Activated CD4-positive, CD25-positive, alpha-beta regulatory T cell treated with anti-CD3 and anti-CD28 coated beads, Interleukin-2, amount 50 U/mL, for 72 hours (primary cell): ENCODE results near the gene RNPS1.

Experiments
- DNase-seq: peaks from one replicate; pipeline ENCODE4 v3.0.0; 2021

RNPS1 gene

GRCh38 chr16:2210386-2211365, 57.2 kb downstream of the RNPS1 start, which contains the start of gene BRICD5:
BRICD5 (minus strand) TSS chr16:2210863; CDS start chr16:2210833, 30 bp downstream.
- no peak for DNase-seq

- DNase-seq = no peak
These were observed 58.0 kb downstream of the RNPS1 start for GRCh38 chr16:2210009-2210332.

- no peak for DNase-seq
These were observed 58.5 kb downstream of the RNPS1 start for GRCh38 chr16:2209258-2210008.

GRCh38 chr16:2208772-2209171, 59.2 kb downstream of the RNPS1 start:
- DNase-seq = no peak

- DNase-seq = no peak
These were observed 59.6 kb downstream of the RNPS1 start for GRCh38 chr16:2208308-2208707.

GRCh38 chr16:2207872-2208271, 60.1 kb downstream of the RNPS1 start:
- no peak for DNase-seq

GRCh38 chr16:2206780-2207433, 61.0 kb downstream of the RNPS1 start:
- no peak for DNase-seq

- no peak for DNase-seq
These were observed 61.5 kb downstream of the RNPS1 start for GRCh38 chr16:2206420-2206779.

GRCh38 chr16:2205967-2206313, 62.0 kb downstream of the RNPS1 start:
- no peak for DNase-seq

GRCh38 chr16:2205104-2205966, 62.6 kb downstream of the RNPS1 start, which contains the start of gene MLST8:
MLST8 (plus strand) TSS chr16:2205454; CDS start chr16:2206086, 632 bp downstream.
- peak; percentile 93 for DNase-seq

GRCh38 chr16:2204416-2205103, 63.4 kb downstream of the RNPS1 start:
- no peak for DNase-seq
